ENCODE results near the gene ZNF23.
A peak's percentile ranks its signal among the peaks of the same experiment; 100 is the strongest.

Gene ZNF23

GRCh38 chr16:71426069-71426879 lies 35.8 kb downstream of the ZNF23 start:
- DNase-seq (ENCODE audit: low spot score): no peak

GRCh38 chr16:71425746-71426068 lies 36.3 kb downstream of the ZNF23 start:
- DNase-seq (ENCODE audit: low spot score): no peak

GRCh38 chr16:71424626-71425025 lies 37.4 kb downstream of the ZNF23 start:
- DNase-seq (ENCODE audit: low spot score): no peak

GRCh38 chr16:71423865-71424264 lies 38.2 kb downstream of the ZNF23 start:
- DNase-seq (ENCODE audit: low spot score): no peak

GRCh38 chr16:71423016-71423415 lies 39.0 kb downstream of the ZNF23 start:
- DNase-seq (ENCODE audit: low spot score): no peak

GRCh38 chr16:71421911-71422310 lies 40.1 kb downstream of the ZNF23 start:
- DNase-seq (ENCODE audit: low spot score): peak; percentile 2

- no peak for DNase-seq (ENCODE audit: low spot score)
Measured at GRCh38 chr16:71414038-71414437, 48.0 kb downstream of the ZNF23 start.

GRCh38 chr16:71413341-71413740 lies 48.7 kb downstream of the ZNF23 start:
- DNase-seq (ENCODE audit: low spot score): no peak

- peak; percentile 72 for DNase-seq (ENCODE audit: low spot score)
Measured at GRCh38 chr16:71412270-71413160, 49.5 kb downstream of the ZNF23 start.

- DNase-seq (ENCODE audit: low spot score): no peak
Measured at GRCh38 chr16:71410146-71410545, 51.9 kb downstream of the ZNF23 start.

GRCh38 chr16:71409011-71409775 lies 52.9 kb downstream of the ZNF23 start:
- DNase-seq (ENCODE audit: low spot score): no peak

- no peak for DNase-seq (ENCODE audit: low spot score)
Measured at GRCh38 chr16:71408536-71408935, 53.5 kb downstream of the ZNF23 start.

GRCh38 chr16:71407731-71408130 lies 54.3 kb downstream of the ZNF23 start:
- DNase-seq (ENCODE audit: low spot score): no peak

- no peak for DNase-seq (ENCODE audit: low spot score)
Measured at GRCh38 chr16:71406724-71407123, 55.3 kb downstream of the ZNF23 start.

GRCh38 chr16:71406316-71406715 lies 55.7 kb downstream of the ZNF23 start:
- DNase-seq (ENCODE audit: low spot score): no peak

GRCh38 chr16:71404364-71404763 lies 57.7 kb downstream of the ZNF23 start:
- no peak for DNase-seq (ENCODE audit: low spot score)

- DNase-seq (ENCODE audit: low spot score): no peak
Measured at GRCh38 chr16:71402674-71403073, 59.4 kb downstream of the ZNF23 start.

- no peak for DNase-seq (ENCODE audit: low spot score)
Measured at GRCh38 chr16:71402007-71402406, 60.0 kb downstream of the ZNF23 start.

GRCh38 chr16:71399801-71400563 lies 62.1 kb downstream of the ZNF23 start:
- DNase-seq (ENCODE audit: low spot score): no peak
